ENCODE data around the gene FAM117B. TPM values are rescaled to one million over a fixed set of nuclear protein-coding genes. Genes with fewer than 3 reads are reported as not detected.

Gene FAM117B
- total and polyA plus RNA-seq, 4 donors = 0.65 to 3.4 (median 2.4) TPM

DNA sequence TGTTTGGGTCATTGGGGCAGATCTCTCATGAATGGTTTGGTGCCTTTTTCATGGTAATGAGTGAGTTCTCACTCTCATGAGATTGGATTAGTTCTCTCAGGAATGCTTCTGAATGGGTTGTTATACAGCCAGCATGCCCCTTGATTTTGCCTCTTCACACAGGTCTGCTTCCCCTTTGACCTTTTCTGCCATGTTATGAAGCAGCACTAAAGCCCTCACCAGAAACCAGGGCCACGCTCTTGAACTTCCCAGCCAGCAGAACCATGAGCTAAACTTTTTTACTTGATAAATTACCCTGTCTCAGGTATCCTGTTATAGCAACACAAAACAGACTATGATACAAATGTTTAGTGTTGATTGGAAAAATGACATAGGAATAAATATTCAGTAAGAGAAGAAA lies 179.5 kb downstream of the FAM117B start:
- H3K36me3 ChIP-seq (ENCODE audit: control insufficient read depth in 4 of 4, insufficient read depth in 3 of 4, low read depth in 1 of 4, low read length in 3 of 4) = no peaks in the 10 kb centered on the region
- TF ChIP-seq RXRA (IDR thresholded peaks at IDR 0.05) = no peak
- TF ChIP-seq, protein P1, sequence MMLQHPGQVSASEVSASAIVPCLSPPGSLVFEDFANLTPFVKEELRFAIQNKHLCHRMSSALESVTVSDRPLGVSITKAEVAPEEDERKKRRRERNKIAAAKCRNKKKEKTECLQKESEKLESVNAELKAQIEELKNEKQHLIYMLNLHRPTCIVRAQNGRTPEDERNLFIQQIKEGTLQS (IDR thresholded peaks at IDR 0.05) = no peak
- no peak for TF ChIP-seq HNF4G (IDR thresholded peaks at IDR 0.05)
- no peak for TF ChIP-seq FOXA2 (IDR thresholded peaks at IDR 0.05)
- TF ChIP-seq YY1 (IDR thresholded peaks at IDR 0.05) = no peak
- TF ChIP-seq, protein P2, sequence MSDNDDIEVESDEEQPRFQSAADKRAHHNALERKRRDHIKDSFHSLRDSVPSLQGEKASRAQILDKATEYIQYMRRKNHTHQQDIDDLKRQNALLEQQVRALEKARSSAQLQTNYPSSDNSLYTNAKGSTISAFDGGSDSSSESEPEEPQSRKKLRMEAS (IDR thresholded peaks at IDR 0.05) = no peak
- no peak for TF ChIP-seq RAD21 (IDR thresholded peaks at IDR 0.05)
- TF ChIP-seq HNF4A (conservative IDR thresholded peaks at IDR 0.05) = no peak
- TF ChIP-seq, protein P3, sequence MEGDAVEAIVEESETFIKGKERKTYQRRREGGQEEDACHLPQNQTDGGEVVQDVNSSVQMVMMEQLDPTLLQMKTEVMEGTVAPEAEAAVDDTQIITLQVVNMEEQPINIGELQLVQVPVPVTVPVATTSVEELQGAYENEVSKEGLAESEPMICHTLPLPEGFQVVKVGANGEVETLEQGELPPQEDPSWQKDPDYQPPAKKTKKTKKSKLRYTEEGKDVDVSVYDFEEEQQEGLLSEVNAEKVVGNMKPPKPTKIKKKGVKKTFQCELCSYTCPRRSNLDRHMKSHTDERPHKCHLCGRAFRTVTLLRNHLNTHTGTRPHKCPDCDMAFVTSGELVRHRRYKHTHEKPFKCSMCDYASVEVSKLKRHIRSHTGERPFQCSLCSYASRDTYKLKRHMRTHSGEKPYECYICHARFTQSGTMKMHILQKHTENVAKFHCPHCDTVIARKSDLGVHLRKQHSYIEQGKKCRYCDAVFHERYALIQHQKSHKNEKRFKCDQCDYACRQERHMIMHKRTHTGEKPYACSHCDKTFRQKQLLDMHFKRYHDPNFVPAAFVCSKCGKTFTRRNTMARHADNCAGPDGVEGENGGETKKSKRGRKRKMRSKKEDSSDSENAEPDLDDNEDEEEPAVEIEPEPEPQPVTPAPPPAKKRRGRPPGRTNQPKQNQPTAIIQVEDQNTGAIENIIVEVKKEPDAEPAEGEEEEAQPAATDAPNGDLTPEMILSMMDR (IDR thresholded peaks at IDR 0.05; ENCODE audit: low read depth, low read length, missing input control) = no peak
- TF ChIP-seq GABPA (IDR thresholded peaks at IDR 0.05 in 1 of 2, conservative IDR thresholded peaks at IDR 0.05 in 1 of 2) = no peak
- TF ChIP-seq, protein P4, sequence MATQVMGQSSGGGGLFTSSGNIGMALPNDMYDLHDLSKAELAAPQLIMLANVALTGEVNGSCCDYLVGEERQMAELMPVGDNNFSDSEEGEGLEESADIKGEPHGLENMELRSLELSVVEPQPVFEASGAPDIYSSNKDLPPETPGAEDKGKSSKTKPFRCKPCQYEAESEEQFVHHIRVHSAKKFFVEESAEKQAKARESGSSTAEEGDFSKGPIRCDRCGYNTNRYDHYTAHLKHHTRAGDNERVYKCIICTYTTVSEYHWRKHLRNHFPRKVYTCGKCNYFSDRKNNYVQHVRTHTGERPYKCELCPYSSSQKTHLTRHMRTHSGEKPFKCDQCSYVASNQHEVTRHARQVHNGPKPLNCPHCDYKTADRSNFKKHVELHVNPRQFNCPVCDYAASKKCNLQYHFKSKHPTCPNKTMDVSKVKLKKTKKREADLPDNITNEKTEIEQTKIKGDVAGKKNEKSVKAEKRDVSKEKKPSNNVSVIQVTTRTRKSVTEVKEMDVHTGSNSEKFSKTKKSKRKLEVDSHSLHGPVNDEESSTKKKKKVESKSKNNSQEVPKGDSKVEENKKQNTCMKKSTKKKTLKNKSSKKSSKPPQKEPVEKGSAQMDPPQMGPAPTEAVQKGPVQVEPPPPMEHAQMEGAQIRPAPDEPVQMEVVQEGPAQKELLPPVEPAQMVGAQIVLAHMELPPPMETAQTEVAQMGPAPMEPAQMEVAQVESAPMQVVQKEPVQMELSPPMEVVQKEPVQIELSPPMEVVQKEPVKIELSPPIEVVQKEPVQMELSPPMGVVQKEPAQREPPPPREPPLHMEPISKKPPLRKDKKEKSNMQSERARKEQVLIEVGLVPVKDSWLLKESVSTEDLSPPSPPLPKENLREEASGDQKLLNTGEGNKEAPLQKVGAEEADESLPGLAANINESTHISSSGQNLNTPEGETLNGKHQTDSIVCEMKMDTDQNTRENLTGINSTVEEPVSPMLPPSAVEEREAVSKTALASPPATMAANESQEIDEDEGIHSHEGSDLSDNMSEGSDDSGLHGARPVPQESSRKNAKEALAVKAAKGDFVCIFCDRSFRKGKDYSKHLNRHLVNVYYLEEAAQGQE (IDR thresholded peaks at IDR 0.05) = no peak
- TF ChIP-seq EGR1 (IDR thresholded peaks at IDR 0.05; ENCODE audit: low read depth in 2 of 2) = no peak
- TF ChIP-seq SP1 (IDR thresholded peaks at IDR 0.05) = no peak
- TF ChIP-seq JUND (IDR thresholded peaks at IDR 0.05) = no peak
- no peak for TF ChIP-seq TAF1 (conservative IDR thresholded peaks at IDR 0.05)
- TF ChIP-seq, protein P5, sequence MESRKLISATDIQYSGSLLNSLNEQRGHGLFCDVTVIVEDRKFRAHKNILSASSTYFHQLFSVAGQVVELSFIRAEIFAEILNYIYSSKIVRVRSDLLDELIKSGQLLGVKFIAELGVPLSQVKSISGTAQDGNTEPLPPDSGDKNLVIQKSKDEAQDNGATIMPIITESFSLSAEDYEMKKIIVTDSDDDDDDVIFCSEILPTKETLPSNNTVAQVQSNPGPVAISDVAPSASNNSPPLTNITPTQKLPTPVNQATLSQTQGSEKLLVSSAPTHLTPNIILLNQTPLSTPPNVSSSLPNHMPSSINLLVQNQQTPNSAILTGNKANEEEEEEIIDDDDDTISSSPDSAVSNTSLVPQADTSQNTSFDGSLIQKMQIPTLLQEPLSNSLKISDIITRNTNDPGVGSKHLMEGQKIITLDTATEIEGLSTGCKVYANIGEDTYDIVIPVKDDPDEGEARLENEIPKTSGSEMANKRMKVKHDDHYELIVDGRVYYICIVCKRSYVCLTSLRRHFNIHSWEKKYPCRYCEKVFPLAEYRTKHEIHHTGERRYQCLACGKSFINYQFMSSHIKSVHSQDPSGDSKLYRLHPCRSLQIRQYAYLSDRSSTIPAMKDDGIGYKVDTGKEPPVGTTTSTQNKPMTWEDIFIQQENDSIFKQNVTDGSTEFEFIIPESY (IDR thresholded peaks at IDR 0.05) = no peak
- no peak for TF ChIP-seq NR2F2 (IDR thresholded peaks at IDR 0.05)
- no peak for TF ChIP-seq FOXA1 (IDR thresholded peaks at IDR 0.05)
- WGBS = 100% methylated on average over 1 of the region's 1 CpG
- peaks cover 0 to 2% (median 0%) of the 10 kb centered on the region in 4 donors for H3K9me3 ChIP-seq (ENCODE audit: control insufficient read depth in 4 of 4, low read length in 3 of 4)
- no peak overlapping the region for H3K9ac ChIP-seq (ENCODE audit: low read depth in 1 of 2, low read length in 2 of 2)
- DNase-seq (ENCODE audit: low spot score) = no peak
- H3K4me3 ChIP-seq (ENCODE audit: low read depth in 1 of 3, low read length in 3 of 3) = no peak overlapping the region
- H3K4me1 ChIP-seq (ENCODE audit: control insufficient read depth in 4 of 4, insufficient read depth in 4 of 4, low read length in 3 of 4) = no peaks in the 10 kb centered on the region
- no peak overlapping the region for H3K27ac ChIP-seq (ENCODE audit: low read depth in 1 of 2, low read length in 2 of 2)
- no peaks in the 10 kb centered on the region for H3K27me3 ChIP-seq (ENCODE audit: control insufficient read depth in 4 of 4, insufficient read depth in 4 of 4, low read length in 3 of 4)
